Lower lobe of right lung (tissue), 2 donors: ENCODE results near the gene OS9. TPM values are rescaled to one million over a fixed set of nuclear protein-coding genes. Genes with fewer than 3 reads are reported as not detected.

ENCODE experiments used
- ATAC-seq, 2 donors: fragments of 200-7000 bp; cut with Tn5 transposase; one replicate each; pipeline ENCODE4 v1.9.1; 2020 to 2022; ENCODE audit warnings: mild to moderate bottlenecking in 2 of 2, moderate library complexity in 2 of 2
- DNase-seq: peaks from one replicate; pipeline ENCODE4 v3.0.0-alpha.2; 2020
- H3K27ac ChIP-seq: fragments of 200-600 bp; one replicate; pipeline ENCODE4 v1.8.0; 2022
- H3K27me3 ChIP-seq: fragments of 200-600 bp; one replicate; pipeline ENCODE4 v1.8.0; 2022; ENCODE audit warnings: low read depth
- H3K36me3 ChIP-seq: fragments of 200-600 bp; one replicate; pipeline ENCODE4 v1.8.0; 2022; ENCODE audit warnings: mild to moderate bottlenecking
- H3K4me1 ChIP-seq: fragments of 200-600 bp; one replicate; pipeline ENCODE4 v1.8.0; 2022
- H3K4me3 ChIP-seq: fragments of 200-600 bp; one replicate; pipeline ENCODE4 v1.8.0; 2022; ENCODE audit warnings: mild to moderate bottlenecking
- H3K9me3 ChIP-seq: fragments of 200-600 bp; one replicate; pipeline ENCODE4 v1.8.0; 2022
- intact Hi-C: fragments of 100-400 bp; cut with DNase I; formaldehyde crosslinking; loops from one replicate; pipeline ENCODE4 v1.11.0; 2022
- total RNA-seq: library from RNA; stranded (reverse); fragmentation: NEBNext Ultra II Directional; extraction: Animal tissue kit (Norgen Biotek cat#: 25700); gene quantifications from one replicate; pipeline ENCODE4 v1.2.1, GENCODE V29; 2021
- TF ChIP-seq, protein P1 (sequence below): fragments of 200-600 bp; IDR thresholded peaks from one replicate; pipeline ENCODE4 v1.8.0; 2022; ENCODE audit warnings: antibody characterized with exemption, mild to moderate bottlenecking
- donor health status: DM: no; HTN: yes; CAD: no; lungs with severe emphysema.

OS9 gene
- total RNA-seq, 1 donor from 2014 or later, result 294 TPM

DNA sequence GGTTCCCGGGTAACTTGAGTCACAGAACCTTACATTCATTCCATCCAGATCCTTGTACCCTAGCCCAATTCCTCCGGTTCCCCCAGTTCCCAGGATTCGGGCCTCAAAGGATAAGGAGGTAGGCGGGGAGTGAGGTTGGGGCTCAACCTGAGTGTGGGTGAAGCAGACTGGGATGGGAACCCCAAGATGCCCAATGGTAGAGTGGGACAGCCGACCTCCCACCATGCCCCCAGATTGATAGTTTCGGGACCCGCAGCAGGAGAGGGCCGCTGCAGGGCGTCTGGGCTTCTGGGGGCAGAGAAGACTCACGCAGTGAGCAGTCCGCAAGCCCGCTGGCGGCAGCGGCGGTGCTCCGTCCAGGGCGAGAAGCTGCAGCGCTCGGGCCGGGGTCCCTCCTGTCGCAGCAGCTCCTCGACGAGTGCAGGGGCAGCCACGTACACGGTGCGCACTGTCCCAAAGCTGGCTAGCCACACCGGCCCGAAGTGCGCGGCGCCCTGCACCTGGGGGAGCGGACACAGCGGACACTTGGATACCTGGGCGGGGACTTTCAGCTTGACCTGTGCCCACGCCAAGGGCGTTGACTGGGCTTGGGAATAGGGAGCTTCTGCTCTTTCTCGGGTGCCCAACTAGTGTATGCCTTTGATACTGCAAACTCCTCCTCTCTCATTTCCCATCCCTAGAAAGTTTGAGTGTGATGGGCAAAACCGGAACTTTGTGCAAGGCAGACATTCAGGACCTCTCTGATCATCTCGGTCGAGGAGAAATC lies 71.9 kb downstream of the OS9 start:
- DNase-seq (no peak), ATAC-seq (peak; percentile 32 to 53)
- intact Hi-C loops, result no loop called here
- Histone ChIP-seq H3K9me3 (no peaks in the 10 kb centered on the region), H3K4me3 (peak overlapping the region; percentile 55), H3K36me3 (peaks cover 19% of the 10 kb centered on the region), H3K4me1 (peaks cover 33% of the 10 kb centered on the region), H3K27ac (no peak overlapping the region), H3K27me3 (peaks cover 35% of the 10 kb centered on the region)
- TF ChIP-seq, protein P1, sequence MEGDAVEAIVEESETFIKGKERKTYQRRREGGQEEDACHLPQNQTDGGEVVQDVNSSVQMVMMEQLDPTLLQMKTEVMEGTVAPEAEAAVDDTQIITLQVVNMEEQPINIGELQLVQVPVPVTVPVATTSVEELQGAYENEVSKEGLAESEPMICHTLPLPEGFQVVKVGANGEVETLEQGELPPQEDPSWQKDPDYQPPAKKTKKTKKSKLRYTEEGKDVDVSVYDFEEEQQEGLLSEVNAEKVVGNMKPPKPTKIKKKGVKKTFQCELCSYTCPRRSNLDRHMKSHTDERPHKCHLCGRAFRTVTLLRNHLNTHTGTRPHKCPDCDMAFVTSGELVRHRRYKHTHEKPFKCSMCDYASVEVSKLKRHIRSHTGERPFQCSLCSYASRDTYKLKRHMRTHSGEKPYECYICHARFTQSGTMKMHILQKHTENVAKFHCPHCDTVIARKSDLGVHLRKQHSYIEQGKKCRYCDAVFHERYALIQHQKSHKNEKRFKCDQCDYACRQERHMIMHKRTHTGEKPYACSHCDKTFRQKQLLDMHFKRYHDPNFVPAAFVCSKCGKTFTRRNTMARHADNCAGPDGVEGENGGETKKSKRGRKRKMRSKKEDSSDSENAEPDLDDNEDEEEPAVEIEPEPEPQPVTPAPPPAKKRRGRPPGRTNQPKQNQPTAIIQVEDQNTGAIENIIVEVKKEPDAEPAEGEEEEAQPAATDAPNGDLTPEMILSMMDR, result no peak

DNA sequence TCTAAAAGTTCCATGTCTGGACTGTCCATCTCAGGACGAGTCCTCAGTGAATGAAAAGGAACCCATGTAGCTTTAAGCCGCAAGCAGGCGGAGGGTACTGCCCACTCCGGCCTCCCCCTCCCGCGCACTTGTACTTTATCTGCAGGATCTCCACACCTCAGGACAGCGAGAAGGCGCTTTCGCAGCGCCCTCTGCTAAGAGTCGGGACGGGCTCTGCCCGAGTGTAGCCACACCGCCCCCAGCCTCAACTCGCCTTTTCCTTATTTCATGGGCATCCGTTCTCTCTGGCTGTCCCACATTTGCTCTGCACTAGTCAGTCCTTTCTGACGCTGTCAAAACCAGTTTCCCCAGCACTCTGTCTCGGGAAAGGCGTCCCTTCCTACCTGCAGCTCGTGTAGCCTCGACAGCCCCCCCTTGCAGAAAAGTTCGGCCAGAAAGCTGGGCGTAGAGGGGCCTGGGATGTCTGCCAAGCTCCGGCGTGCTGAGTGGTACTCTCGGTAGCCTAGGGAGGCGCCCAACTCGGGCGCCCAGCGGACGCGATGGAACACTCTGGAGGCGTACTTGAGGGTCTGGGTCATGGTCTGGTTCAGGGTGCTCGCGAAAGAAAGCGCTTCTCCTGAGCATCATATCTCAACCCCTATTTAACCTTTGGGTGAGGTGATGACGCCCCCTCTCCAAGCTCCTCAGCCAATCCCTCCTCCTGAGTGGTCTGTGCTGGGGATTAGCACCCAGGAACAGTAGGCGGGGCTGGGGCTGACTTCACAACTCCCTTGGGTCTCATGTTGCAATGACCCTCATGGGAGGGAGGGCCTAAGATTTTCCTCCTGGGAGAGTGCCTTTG lies 72.8 kb downstream of the OS9 start, which contains the start of gene CYP27B1:
TSS of gene CYP27B1 (minus strand) at position 615 of the 841 bp plus-strand sequence. CDS start at position 578, 37 bp downstream.
- intact Hi-C loops, result no loop called here
- Histone ChIP-seq H3K4me1 (peaks cover 41% of the 10 kb centered on the region), H3K27me3 (peaks cover 35% of the 10 kb centered on the region), H3K27ac (no peak within 1 kb of the TSS), H3K36me3 (peaks cover 19% of the 10 kb centered on the region), H3K4me3 (peak within 1 kb of the TSS; percentile 55), H3K9me3 (no peaks in the 10 kb centered on the region)
- TF ChIP-seq, protein P1, result no peak
- ATAC-seq (peak; percentile 43 to 45), DNase-seq (peak; percentile 64)

DNA sequence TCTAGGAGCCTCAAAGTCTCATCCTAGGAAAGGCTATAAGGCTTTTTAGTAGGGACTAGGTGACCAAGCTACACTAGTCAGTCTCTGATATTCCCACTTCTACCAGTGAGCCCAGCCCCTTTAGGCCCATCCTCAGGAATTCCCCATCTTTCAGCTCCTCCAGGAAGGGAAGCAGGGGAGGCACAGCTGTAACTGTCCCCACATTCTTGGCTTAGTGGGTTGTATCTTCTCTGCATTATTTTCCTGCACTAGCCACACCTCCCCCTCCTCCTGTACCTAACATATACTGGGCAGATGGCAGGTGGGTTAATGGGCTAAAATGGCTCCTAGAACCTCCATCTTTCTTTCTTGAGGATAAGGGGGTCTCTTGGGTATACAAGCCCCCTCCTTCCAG lies 73.4 kb downstream of the OS9 start:
- Histone ChIP-seq H3K27me3 (peaks cover 35% of the 10 kb centered on the region), H3K4me1 (peaks cover 41% of the 10 kb centered on the region), H3K4me3 (no peak overlapping the region), H3K9me3 (no peaks in the 10 kb centered on the region), H3K36me3 (peaks cover 19% of the 10 kb centered on the region), H3K27ac (no peak overlapping the region)
- TF ChIP-seq, protein P1, result no peak
- DNase-seq, result no peak
- no peak for ATAC-seq
- intact Hi-C loops, result no loop called here

DNA sequence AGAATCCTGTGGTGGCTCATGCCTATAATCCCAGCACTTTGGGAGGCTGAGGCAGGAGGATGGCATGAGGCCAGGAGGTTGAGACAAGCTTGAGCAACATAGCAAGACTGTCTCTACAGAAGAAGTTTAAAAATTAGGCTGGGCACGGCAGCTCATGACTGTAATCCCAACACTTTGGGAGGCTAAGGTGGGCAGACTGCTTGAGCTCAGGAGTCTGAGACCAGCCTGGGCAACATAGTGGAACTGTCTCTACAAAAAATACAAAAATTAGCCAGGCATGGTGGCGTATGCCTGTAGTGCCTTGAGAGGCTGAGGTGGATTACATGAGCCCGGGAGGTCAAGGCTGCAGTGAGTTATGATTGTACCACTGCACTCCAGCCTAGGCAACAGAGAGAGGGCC lies 73.9 kb downstream of the OS9 start:
- TF ChIP-seq, protein P1, result no peak
- H3K36me3 ChIP-seq, result peaks cover 19% of the 10 kb centered on the region
- no peak overlapping the region for H3K27ac ChIP-seq
- H3K9me3 ChIP-seq, result no peaks in the 10 kb centered on the region
- H3K4me3 ChIP-seq, result no peak overlapping the region
- no peak for DNase-seq
- no peak for ATAC-seq
- H3K27me3 ChIP-seq, result peaks cover 35% of the 10 kb centered on the region
- intact Hi-C loops, result no loop called here
- H3K4me1 ChIP-seq, result peaks cover 41% of the 10 kb centered on the region

DNA sequence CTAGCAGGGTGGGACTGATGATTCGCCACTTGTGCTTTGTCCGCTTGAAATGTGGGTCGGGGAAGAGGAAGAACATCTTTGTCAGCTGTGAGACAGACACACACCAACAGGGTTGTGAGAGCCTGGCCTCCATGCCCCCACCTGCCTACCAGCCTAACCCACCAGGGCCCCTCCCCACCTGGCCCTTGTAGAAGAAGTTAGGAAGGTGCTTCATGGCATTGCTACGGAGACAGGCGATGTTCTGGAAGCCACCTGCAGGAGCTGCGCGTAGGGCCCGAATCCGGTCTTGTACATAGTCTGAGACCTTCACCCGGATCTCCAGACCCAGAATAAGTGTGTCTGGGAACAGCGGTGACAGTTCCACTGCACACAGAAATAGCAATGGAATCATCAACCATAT lies 75.7 kb downstream of the OS9 start:
- ATAC-seq (no peak), DNase-seq (no peak)
- Histone ChIP-seq H3K9me3 (no peaks in the 10 kb centered on the region), H3K4me3 (no peak overlapping the region), H3K36me3 (peaks cover 19% of the 10 kb centered on the region), H3K27me3 (peaks cover 21% of the 10 kb centered on the region), H3K27ac (no peak overlapping the region), H3K4me1 (peaks cover 49% of the 10 kb centered on the region)
- TF ChIP-seq, protein P1, result no peak
- intact Hi-C loops, result no loop called here
